IMR-90 (cell line): ENCODE measurements around the gene STAU1. TPM values are rescaled to one million over a fixed set of nuclear protein-coding genes. Genes with fewer than 3 reads are reported as not detected.

ENCODE experiments used
- ATAC-seq: fragments of 200-7000 bp; cut with Tn5 transposase; 2 replicates; pipeline ENCODE4 v1.9.1; 2020; ENCODE audit warnings: low read depth, mild to moderate bottlenecking, moderate library complexity
- BruUV-seq: library from RNA; stranded (reverse); fragments of 400-500 nt; replicated peaks from 2 replicates; lab custom pipeline; 2021; lab: Mats Ljungman, UMichigan
- CTCF ChIA-PET: fragments of 300-600 bp; formaldehyde crosslinking; extraction: SDS; loops from one replicate; lab custom pipeline; 2021; ENCODE audit warnings: antibody characterized with exemption; lab: Yijun Ruan, JAX
- POLR2A ChIA-PET: fragments of 300-600 bp; sonication (Branson Sonifier 250); formaldehyde crosslinking; loops from one replicate; lab custom pipeline; 2022; ENCODE audit warnings: antibody characterized with exemption; ENCODE audit not compliant: unreplicated experiment; lab: Charles Lee
- DNase-seq: peaks from one replicate; pipeline ENCODE4 v3.0.0; 2013
- H2AFZ ChIP-seq: replicated peaks from 2 replicates; pipeline ENCODE3; 2013; ENCODE audit warnings: low read length, mild to moderate bottlenecking; ENCODE audit not compliant: poor library complexity
- H2AK5ac ChIP-seq: 2 replicates; pipeline ENCODE4 v1.6.1; 2013; ENCODE audit warnings: low read depth, low read length, inconsistent platforms
- H2AK9ac ChIP-seq: replicated peaks from 2 replicates; pipeline ENCODE3; 2013; ENCODE audit warnings: mild to moderate bottlenecking, low read depth, low read length, moderate library complexity; ENCODE audit not compliant: poor library complexity
- H2BK120ac ChIP-seq: 2 replicates; pipeline ENCODE4 v1.6.1; 2013; ENCODE audit warnings: low read depth, low read length, inconsistent platforms
- H2BK15ac ChIP-seq: 3 replicates; pipeline ENCODE4 v1.6.1; 2013; ENCODE audit warnings: low read depth, low read length, inconsistent platforms
- H2BK20ac ChIP-seq: 2 replicates; pipeline ENCODE4 v1.6.1; 2013; ENCODE audit warnings: low read depth, mild to moderate bottlenecking, inconsistent platforms, low read length, moderate library complexity
- H2BK5ac ChIP-seq: 2 replicates; pipeline ENCODE4 v1.6.1; 2013; ENCODE audit warnings: mild to moderate bottlenecking, low read depth, low read length, inconsistent platforms; ENCODE audit not compliant: poor library complexity, severe bottlenecking
- H3K14ac ChIP-seq: replicated peaks from 2 replicates; pipeline ENCODE4 v1.6.1; 2013; ENCODE audit warnings: low read depth, low read length, inconsistent platforms
- H3K18ac ChIP-seq: 2 replicates; pipeline ENCODE4 v1.6.1; 2013; ENCODE audit warnings: low read depth, low read length, control low read depth
- H3K23ac ChIP-seq: 2 replicates; pipeline ENCODE4 v1.6.1; 2013; ENCODE audit warnings: low read depth, low read length, inconsistent platforms
- H3K27ac ChIP-seq: 2 replicates; pipeline ENCODE4 v1.5.1; 2013; ENCODE audit warnings: mild to moderate bottlenecking, control low read depth, low read length; ENCODE audit not compliant: insufficient read depth
- H3K27me3 ChIP-seq: 2 replicates; pipeline ENCODE4 v1.6.1; 2013; ENCODE audit warnings: low read length; ENCODE audit not compliant: control insufficient read depth, insufficient read depth
- H3K36me3 ChIP-seq: 2 replicates; pipeline ENCODE4 v1.6.1; 2013; ENCODE audit warnings: low read length, mixed read lengths; ENCODE audit not compliant: control insufficient read depth, insufficient read depth
- H3K4ac ChIP-seq: 2 replicates; pipeline ENCODE4 v1.6.1; 2013; ENCODE audit warnings: low read depth, low read length, inconsistent platforms
- H3K4me1 ChIP-seq: 2 replicates; pipeline ENCODE4 v1.6.1; 2013; ENCODE audit warnings: low read length, mixed read lengths; ENCODE audit not compliant: control insufficient read depth, insufficient read depth
- H3K4me2 ChIP-seq: 2 replicates; pipeline ENCODE4 v1.6.1; 2013; ENCODE audit warnings: low read depth, mild to moderate bottlenecking, control low read depth, low read length, moderate library complexity
- H3K4me3 ChIP-seq: 2 replicates; pipeline ENCODE4 v1.5.1; 2013; ENCODE audit warnings: low read depth, mild to moderate bottlenecking, control low read depth, low read length, moderate library complexity; ENCODE audit not compliant: insufficient read depth
- H3K56ac ChIP-seq: 2 replicates; pipeline ENCODE4 v1.6.1; 2013; ENCODE audit warnings: low read length, inconsistent platforms; ENCODE audit not compliant: insufficient read depth; ENCODE audit errors: extremely low read depth
- H3K79me1 ChIP-seq, 2 experiments: 2 replicates each; pipeline ENCODE4 v1.6.1; 2013; ENCODE audit warnings: low read length in 2 of 2, inconsistent platforms in 1 of 2, low read depth in 1 of 2
- H3K9ac ChIP-seq: 2 replicates; pipeline ENCODE4 v1.6.1; 2013; ENCODE audit warnings: low read depth, low read length, control low read depth
- H3K9me1 ChIP-seq: 2 replicates; pipeline ENCODE4 v1.6.1; 2013; ENCODE audit warnings: low read length, inconsistent platforms; ENCODE audit not compliant: insufficient read depth
- H3K9me3 ChIP-seq: 2 replicates; pipeline ENCODE4 v1.6.1; 2013; ENCODE audit warnings: low read length; ENCODE audit not compliant: control insufficient read depth, insufficient read depth
- H4K20me1 ChIP-seq: 2 replicates; pipeline ENCODE4 v1.6.1; 2013; ENCODE audit warnings: low read length, inconsistent platforms; ENCODE audit not compliant: insufficient read depth
- H4K5ac ChIP-seq: 2 replicates; pipeline ENCODE4 v1.6.1; 2013; ENCODE audit warnings: mild to moderate bottlenecking, low read depth, low read length, control low read depth
- H4K8ac ChIP-seq, 2 experiments: 2 replicates each; pipeline ENCODE4 v1.6.1; 2013; ENCODE audit warnings: low read depth in 2 of 2, low read length in 2 of 2, control low read depth in 1 of 2, inconsistent platforms in 1 of 2
- H4K91ac ChIP-seq: 2 replicates; pipeline ENCODE4 v1.6.1; 2013; ENCODE audit warnings: low read depth, low read length, inconsistent platforms; ENCODE audit not compliant: insufficient read depth
- MAFK ChIP-seq: IDR thresholded peaks from 2 replicates; pipeline ENCODE4 v1.6.1; 2012; ENCODE audit warnings: low read depth, low read length, improper control_type of control experiment
- NFE2L2 ChIP-seq: fragments of 150-350 bp; IDR thresholded peaks from 2 replicates; pipeline ENCODE4 v1.6.1; 2016; ENCODE audit warnings: low read depth, mild to moderate bottlenecking, low read length
- WGBS, 2 experiments: methylation state at CpG; one replicate each; pipeline versions ENCODE4 v1.1.5 to v1.1.7; 2013; ENCODE audit warnings: missing lambda C conversion rate in 2 of 2; ENCODE audit not compliant: insufficient read length in 1 of 2; ENCODE audit errors: extremely low coverage in 2 of 2; 5-methylcytosine and 5-hydroxymethylcytosine counted together
- dilution Hi-C: fragments of 300-500 bp; cut with HindIII; formaldehyde crosslinking; loops from one replicate; pipeline ENCODE4 v1.14.3; 2018; ENCODE audit warnings: low sequenced_read_pairs; ENCODE audit not compliant: unreplicated experiment
- in situ Hi-C: fragments of 300-500 bp; cut with MboI; formaldehyde crosslinking; loops from 3 replicates; pipeline ENCODE4 v1.14.3; 2019; ENCODE audit warnings: low sequenced_read_pairs, inconsistent platforms, mixed read lengths
- intact Hi-C: fragments of 100-400 bp; cut with micrococcal nuclease; formaldehyde crosslinking; loops from 2 replicates; pipeline ENCODE4 v1.10.0; 2022
- polyA plus RNA-seq, 3 experiments: library from polyadenylated mRNA; depleted of rRNA; stranded (reverse); fragments of >200 nt; gene quantifications; 2 replicates each; pipeline ENCODE4 v1.2.3, GENCODE V29; 2012; ENCODE audit warnings: low replicate concordance in 1 of 3
- total RNA-seq: library from RNA; depleted of rRNA; stranded (reverse); fragments of >200 nt; gene quantifications from 2 replicates; pipeline ENCODE4 v1.2.3, GENCODE V29; 2012
- TF ChIP-seq, protein P1 (sequence below): fragments of 150-350 bp; IDR thresholded peaks from 2 replicates; pipeline ENCODE4 v1.6.1; 2016; ENCODE audit warnings: low read depth, mild to moderate bottlenecking, low read length, moderate library complexity, borderline replicate concordance

STAU1 gene
- total and polyA plus RNA-seq, 2 of the 4 experiments (the other 2 are of a cell fraction): 35.3 to 50.3 TPM

DNA sequence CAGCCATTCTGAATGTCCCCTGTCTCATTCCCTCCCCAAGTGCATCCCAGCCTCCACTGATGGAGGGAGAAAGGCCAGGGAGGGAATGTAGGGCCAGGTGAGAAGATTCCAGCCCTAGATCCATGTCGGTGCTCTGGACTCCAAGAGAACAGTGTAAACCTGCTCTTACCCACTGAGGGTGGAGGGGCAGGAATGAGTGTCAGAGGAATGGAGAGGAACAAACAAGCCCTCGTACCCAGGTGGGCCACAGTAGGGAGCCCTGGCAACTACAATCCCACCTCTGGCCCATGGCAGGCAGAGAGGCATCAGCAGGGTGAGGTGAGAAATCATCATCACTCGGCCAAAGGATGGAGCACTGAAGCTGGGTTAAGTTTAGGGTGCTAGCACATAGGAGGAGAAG, 54.6 kb downstream of the STAU1 start:
- no peak for ATAC-seq
- WGBS, 2 experiments: no CpG with 5 or more reads among the region's 3 CpGs
- intact Hi-C loops: loop anchor here (1.0 to 10.0 kb wide), 2 partner anchors 51 to 84 kb away; partner anchors contain the start of gene STAU1

More for the DNA sequence above, 54.6 kb downstream of the STAU1 start:
- no peak for DNase-seq
- Histone ChIP-seq H4K20me1 (peaks cover 6% of the 10 kb centered on the region), H3K4me1 (peaks cover 5% of the 10 kb centered on the region; the same call in 1 of the 2 replicates), H3K79me1 (peaks cover 17 to 29% of the 10 kb centered on the region in 2 experiments; a peak in 3 of 4 replicates), H2BK15ac (no peak overlapping the region), H2AK9ac (no peak overlapping the region), H3K9me1 (no peaks in the 10 kb centered on the region; the same call in 1 of the 2 replicates), H3K4me2 (no peak overlapping the region), H2BK20ac (no peak overlapping the region), H3K27ac (no peak overlapping the region), H3K9ac (no peak overlapping the region), H3K36me3 (peaks cover 11% of the 10 kb centered on the region), H2AK5ac (no peak overlapping the region), H2AFZ (no peak overlapping the region), H2BK5ac (no peak overlapping the region), H3K27me3 (no peaks in the 10 kb centered on the region), H4K91ac (no peak overlapping the region), H3K4ac (no peak overlapping the region), H3K9me3 (no peaks in the 10 kb centered on the region), H3K56ac (no peak overlapping the region), H3K23ac (no peak overlapping the region), H2BK120ac (no peak overlapping the region), H4K8ac (no peak overlapping the region), H4K5ac (no peak overlapping the region), H3K14ac (no peak overlapping the region), H3K18ac (no peak overlapping the region), H3K4me3 (no peak overlapping the region)
- TF ChIP-seq MAFK (no peak), NFE2L2 (no peak)
- TF ChIP-seq, protein P1, sequence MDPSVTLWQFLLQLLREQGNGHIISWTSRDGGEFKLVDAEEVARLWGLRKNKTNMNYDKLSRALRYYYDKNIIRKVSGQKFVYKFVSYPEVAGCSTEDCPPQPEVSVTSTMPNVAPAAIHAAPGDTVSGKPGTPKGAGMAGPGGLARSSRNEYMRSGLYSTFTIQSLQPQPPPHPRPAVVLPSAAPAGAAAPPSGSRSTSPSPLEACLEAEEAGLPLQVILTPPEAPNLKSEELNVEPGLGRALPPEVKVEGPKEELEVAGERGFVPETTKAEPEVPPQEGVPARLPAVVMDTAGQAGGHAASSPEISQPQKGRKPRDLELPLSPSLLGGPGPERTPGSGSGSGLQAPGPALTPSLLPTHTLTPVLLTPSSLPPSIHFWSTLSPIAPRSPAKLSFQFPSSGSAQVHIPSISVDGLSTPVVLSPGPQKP: no peak
- in situ Hi-C loops (loop anchor here (5.0 kb wide), 1 partner anchor 84 kb away; the partner anchor contains the start of gene DDX27), dilution Hi-C loops (no loop called here)
- POLR2A ChIA-PET: no interaction called here
- BruUV-seq: no TSS peak
- CTCF ChIA-PET: interaction anchor here (1.2 to 1.7 kb wide), 3 partner anchors 15 to 84 kb away, joined by 3 to 11 read pairs (median 5); no protein-coding TSS in a partner anchor
